Smooth muscle cell of the brain vasculature (primary cell): ENCODE results near the gene ABTB1.
"Not testable (repeated sequence)": the region's sequence is repeated elsewhere in the genome, so short reads cannot be mapped to it uniquely, and the experiment has no call there.

Source experiments
- DNase-seq: peaks from one replicate; pipeline ENCODE4 v3.0.0-alpha.2; 2012; ENCODE audit warnings: low read depth, low spot score

The ABTB1 gene

DNA sequence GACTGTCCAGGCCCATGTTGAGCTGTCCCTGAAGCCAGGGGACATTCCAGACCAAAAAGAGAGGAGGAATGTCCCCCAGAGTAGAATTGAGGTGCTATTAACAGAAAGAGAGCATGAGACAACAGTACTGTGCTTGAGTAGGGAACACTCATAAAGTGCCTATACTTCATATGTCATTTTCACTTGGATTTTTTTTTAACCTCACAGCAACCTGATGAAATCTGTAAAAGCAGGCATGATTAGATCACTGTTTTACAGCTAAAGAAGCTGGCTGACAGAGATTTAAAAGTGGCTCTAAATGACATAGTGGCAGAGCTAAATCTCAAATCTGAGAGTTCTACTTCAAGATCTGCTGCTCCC is 24.9 kb upstream of the ABTB1 start:
- no peak for DNase-seq

DNA sequence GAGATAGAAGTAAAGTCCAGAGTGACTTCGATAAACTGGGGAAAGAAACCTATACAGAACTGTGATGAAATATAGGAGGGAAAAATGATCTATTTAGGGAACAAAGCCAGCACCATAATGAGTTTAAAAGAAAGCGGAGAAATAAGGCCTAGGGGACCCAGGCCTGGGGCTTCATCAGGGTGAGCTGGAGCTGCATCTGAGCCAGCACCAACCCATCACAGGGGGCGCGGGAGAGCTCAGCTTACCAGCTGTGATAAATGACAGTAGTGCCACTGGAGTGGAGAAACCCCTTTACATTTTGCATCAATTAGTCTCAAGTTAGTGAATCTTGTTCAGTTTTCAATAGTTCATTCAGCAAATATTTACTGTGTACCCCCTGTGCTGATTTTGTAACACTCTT is 22.5 kb upstream of the ABTB1 start:
- no peak for DNase-seq

DNA sequence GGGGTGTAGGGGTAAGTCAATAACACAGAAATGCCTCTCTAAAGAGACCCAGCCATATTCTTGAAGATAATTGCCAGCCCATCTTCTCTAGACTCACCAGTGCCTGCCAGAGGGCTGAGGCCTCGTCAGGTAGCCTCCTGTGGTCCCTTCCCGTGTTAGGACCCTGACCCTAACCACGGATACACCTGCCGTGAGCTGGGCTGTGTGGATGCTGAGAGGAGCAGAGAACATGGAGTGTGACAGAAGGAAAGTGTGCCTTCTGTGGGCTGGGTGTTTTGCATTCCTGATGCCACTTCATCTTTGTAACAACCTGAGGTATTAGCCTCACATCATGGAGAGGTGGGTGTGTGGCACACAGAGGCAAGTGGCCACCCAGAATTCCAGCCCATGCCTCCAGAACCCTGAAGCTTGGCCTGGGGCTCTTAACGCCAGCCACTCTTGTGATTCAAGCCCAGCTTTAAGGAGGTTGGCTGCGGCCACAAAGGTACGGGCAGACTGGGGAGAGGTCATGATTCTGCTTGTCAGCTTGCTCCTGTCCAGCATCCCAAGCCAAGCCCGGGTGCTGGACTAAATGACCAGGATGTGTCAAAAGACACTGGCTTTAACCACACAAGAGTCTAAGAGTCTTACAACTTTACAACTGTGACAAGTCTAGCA is 21.1 kb upstream of the ABTB1 start:
- DNase-seq: no peak

DNA sequence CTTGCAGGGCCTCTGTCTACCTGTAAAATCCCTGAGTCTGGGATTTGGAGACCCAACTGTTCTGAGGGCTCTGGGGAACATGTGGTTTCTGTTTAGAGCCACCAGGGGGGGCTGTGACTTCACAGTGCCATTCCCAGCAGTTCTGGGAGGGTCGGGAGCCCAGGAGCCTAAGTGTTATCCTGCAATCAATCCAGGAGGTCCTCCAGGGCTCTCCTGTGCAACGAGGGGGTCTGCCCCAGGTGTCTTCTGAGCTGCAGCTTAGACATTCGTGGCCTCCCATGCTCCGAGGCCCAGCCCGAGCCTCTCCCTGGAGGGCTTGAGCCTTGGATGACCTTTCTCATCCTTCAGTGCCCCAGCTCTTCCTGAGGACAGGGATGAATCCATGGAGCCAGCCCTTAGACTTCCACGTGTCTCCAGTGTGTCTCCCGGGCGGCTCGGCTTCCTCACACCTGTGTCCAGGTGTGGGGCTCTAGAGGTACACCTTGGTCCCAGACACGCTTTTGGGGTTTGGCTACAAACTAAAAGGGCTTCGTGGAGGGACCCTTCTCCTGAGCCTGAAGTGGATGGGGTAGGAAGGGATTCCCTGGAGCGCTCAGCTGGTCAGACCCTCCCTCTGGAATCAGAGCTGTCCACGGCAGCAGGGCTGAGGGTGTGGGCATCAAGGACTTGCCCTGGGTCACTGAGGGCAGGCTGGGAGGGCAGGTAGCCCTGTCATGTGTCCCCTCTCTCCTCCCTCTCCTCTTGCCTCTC is 20.3 kb upstream of the ABTB1 start:
- DNase-seq: peak; percentile 33

DNA sequence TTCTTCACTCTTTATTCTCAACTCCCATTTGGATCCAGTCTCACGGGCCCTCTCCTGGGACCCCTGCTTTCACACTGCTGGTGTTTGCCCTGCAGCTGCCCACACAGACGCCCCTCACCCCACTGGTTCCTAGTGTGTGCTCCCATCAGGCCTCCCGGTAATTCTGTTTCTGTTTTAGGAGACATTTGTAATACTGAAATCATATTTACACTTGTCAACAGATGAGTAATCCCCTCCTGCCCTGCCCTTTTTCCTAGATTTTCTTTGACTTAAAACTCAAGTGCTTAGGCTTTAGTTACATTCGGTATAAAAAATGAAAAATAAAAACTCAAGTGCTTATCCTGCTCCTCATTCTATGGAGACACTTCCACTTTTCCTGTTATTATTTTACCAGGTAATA is 18.4 kb upstream of the ABTB1 start:
- DNase-seq: no peak

DNA sequence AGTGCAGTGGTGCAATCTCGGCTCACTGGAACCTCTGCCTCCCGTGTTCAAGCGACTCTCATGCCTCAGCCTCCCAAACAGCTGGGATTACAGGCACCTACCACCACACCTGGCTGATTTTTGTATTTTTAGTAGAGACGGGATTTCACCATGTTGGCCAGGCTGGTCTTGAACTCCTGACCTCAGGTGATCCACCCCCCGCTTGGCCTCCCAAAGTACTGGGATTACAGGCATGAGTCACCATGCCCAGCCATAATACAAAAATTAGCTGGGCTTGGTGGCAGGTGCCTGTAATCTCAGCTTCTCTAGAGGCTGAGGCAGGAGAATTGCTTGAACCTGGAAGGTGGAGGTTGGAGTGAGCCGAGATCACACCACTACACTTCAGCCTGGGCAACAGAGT is 17.8 kb upstream of the ABTB1 start:
- DNase-seq: not testable (repeated sequence)

DNA sequence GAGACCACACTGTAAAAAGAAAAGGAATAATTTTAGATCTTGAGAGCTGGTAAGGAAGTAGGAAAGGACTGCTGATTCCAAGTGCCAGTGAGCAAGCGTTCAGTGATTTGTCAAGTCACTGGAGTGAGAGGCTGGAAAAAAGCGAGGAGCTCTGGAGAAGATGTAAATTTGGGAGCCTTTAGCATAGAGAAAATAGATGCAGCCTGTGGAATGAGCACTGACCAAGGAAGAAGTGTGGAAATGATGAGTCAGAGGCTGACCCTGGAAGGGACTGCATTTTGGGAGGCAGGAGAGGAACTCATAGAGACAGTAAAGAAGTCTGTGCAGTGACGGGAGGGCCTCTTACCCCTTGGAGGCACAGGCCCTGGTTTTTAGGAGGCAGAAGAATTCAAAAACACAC is 17.1 kb upstream of the ABTB1 start:
- no peak for DNase-seq

DNA sequence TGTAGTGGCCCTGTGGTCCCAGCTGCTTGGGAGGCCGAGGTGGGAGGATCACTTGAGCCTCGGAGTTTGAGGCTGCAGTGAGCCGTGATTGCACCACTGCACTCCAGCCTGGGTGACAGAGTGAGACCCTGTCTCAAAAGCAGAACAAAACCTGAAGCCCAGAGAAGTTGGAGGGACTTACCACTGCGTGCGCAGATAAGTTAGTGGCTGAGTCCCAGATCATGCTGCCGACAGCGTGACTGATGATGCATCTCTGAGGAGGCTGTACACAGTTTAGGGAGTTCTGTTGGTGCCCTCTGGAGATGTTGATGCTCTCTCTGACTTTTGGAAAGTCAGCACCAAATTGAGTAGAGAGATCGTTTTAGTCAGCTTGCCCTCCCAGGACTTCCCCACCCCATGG is 15.8 kb upstream of the ABTB1 start:
- DNase-seq: no peak

DNA sequence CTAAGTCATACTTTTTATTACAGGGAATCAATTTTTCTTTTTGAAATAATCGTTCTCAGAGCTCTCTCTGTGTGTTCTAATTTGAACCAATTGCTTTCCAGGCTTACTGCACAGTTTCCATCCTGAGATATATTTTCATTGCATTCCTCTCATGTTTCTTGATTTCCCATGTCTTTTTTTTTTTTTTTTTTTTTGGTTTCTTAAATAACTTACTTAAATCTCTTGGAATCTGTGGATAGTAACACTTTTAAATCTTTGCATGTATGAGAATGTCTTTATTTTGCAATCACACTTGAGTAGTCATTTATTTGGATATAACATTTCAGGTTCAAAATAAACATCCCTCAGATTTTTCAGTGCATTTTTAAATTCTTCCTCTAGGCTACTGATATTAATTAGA is 14.5 kb upstream of the ABTB1 start:
- no peak for DNase-seq

DNA sequence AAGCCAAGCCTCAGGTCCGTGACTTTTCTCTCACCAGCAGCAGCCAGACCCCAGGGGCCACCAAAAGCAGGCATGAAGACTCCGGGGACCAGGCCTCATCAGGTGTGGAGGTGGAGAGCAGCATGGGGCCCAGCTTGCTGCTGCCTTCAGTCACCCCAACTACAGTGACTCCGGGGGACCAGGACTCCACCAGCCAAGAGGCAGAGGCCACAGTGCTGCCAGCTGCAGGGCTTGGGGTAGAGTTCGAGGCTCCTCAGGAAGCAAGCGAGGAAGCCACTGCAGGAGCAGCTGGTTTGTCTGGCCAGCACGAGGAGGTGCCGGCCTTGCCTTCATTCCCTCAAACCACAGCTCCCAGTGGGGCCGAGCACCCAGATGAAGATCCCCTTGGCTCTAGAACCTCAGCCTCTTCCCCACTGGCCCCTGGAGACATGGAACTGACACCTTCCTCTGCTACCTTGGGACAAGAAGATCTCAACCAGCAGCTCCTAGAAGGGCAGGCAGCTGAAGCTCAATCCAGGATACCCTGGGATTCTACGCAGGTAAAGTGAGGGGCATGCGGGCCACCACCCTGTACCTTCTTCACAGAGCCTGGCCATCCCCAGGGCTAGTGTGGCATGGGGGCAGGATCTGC is 12.0 kb upstream of the ABTB1 start:
- no peak for DNase-seq

DNA sequence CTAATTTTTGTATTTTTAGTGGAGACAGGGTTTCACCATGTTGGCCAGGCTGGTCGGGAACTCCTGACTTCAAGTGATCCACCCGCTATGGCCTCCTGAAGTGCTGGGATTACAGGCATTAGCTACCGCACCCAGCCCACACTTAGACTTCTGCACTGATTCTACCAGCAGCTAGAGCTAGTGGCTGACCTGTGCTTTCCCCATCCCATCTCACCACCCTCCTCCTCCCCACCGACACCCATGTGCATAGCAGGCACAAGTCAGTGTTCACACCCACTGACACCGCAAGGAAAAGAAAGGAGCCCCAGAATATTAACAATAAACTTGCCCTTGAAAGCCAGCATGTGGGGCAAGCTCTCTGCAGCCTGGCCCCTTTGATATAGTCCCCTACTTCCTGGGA is 11.2 kb upstream of the ABTB1 start:
- no peak for DNase-seq

DNA sequence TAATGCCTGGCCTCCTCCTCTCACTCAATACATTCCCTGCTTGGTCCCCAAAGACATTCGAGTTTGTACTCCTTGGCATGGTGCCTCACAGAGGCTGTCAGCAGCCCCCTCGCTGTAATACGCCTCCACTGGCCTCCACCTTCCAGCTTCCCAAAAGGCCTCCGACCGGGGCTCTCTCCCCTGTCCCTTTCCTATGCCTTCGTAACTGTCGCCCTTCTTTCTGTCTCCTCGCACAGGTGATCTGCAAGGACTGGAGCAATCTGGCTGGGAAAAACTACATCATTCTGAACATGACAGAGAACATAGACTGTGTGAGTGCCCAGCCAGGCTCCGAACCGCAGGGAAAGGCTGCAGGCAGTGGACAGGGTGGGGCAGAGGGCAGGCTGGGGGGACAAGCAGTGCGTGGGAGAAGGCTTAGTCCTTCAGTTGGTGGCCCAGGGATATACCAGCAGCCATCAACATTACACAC is 10.7 kb upstream of the ABTB1 start:
- DNase-seq: no peak

DNA sequence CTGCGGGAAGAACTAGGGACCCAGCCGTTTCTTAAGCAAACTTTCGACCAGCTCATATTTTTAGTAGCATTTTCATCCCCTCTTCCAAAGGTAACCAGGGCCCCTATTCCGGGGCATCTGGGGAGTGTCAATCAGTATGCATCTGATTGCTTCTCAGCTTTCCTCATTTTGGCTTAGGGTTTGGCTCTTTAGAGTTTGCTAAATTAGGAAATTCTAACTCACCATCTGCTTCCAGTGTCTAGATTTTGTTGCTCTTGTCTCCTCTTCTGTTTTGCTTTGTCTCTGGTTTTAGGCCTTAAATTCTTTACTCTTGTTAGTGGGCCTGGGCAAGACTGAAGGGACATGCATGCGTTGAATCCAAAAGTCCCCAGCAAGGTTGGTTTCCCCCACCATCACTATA is 9.6 kb upstream of the ABTB1 start:
- no peak for DNase-seq

DNA sequence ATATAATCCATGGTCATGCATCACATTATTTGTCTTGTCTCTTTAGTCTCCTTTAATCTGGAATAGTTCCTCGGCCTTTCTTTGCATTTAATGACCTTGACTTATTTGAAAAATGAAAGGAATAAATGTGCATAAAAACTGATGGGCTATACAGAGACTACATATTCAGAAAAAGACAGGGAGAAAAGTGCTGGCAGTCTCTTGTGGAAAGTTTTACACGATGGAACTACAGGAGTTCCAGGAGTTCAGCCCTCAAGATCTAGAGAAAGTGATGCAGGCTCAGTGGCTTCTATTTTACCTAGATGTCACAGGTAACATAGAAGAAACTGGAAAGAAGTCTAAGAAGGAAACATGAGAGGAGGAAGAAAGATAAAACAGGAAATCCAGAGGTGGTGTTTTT is 7.6 kb upstream of the ABTB1 start:
- no peak for DNase-seq

DNA sequence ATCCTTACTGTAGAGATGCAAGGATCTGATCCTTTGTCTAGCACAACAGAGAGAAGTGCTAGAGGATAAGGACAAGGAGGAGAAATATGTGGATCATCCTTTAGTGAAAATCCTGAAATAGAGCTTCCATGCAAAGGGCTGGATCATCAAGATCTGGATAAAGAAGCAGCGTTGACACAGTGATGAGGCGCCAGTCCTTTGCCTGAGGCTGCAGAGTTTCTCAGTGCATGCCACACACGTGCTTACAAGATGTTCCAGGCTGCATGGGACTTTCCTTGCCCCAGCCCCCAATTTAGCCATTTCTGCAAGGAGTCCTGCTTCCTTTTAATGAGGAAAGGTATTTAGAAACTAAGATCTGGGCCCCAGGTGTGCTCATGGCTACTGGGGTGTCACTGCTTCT is 7.2 kb upstream of the ABTB1 start:
- no peak for DNase-seq

DNA sequence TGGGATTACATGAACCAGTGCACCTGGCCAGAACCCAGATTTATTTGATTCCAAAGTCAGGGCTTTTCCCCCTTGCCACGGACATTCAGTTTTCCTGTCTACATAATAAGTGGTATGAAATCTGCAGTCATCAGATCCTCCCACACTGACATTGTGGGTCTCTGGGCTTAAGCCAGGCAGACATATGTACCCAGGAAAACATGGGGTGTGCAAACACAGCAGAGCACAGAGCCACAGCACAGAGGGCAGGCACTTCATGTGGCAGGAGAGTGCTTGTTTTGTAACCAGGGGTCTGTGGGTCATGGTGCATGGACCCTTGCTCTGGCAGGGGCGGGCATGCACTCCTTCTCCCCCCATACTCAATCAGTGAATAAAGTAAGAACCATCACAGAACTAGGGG is 6.1 kb upstream of the ABTB1 start:
- DNase-seq: no peak

DNA sequence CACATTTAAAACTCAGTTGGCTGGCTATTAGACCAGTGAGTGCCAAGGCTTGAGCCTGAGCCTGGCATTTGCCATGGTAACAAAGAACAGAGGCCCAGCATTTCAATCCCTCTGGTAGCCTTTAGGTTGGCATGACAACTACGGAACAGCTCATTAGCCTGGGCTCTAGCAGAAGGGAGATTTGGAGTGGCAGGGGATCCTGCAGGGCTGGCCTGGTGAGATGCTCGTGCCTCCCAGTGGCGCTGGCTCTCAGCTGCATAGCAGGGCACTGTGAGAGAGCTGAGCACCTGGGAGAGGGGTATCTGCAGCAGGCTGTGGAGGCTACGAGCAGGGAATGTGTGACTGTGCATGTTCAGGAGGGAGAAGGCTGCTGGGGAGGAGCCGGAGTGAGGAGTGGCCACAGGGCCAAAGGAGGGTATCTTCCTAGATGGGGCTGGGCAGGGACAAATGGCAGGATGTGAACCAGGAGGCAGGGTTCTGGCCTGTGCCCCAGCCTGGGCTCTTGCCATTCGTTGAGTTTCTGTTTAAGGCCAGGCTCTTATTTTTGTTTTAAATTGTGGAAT is 5.6 kb upstream of the ABTB1 start:
- no peak for DNase-seq

DNA sequence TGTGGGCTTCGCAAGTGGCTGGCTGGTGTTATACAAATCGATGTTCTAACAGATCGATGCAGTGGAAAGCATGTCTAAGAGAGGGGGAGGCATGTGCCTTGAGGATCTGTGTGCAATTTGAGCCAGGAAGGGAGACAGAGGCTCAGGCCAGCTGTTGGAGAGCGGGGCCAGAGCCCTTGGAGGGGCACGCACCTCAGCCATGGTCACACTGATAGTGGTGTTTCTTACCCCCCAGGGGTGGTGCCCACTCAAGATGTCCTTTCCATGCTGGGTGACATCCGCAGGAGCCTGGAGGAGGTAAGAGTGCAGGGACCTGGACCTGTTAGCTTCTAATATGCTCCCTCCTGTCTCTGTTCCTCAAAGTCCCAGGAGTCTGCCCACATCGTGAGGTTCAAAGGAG is 3.8 kb upstream of the ABTB1 start:
- no peak for DNase-seq

DNA sequence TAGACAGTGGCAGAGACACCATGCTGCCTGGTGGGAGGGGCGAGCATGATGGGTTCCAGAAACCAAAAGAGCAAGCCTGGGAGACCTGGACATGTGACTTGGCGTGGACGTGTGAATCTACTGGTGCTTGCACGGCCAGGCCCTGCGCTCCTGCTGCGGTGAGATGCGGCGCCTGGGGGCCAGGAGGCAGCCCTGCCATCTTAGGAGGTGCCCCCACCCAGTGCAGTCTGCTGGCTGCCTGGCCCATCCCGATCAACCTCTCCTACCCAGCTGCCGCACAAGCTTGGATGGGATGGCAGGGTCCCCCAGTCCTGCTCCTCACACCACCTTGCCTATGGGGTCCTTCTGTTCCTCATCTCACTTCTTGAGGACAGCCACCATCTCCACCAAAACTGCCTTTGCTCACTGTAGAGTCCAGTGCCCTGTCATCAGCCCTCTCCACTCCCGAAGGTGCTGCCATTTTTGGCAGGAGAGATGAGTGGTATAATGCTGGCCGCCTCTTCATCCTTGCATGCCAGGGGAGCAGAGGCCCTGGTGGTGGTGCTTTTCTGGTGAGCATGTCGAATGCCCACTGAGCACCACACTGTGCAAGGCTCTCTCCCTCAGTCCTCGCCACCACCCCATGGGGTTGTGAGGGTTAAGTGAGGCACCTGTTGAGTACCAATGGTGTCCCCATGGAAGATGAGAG is 3.1 kb upstream of the ABTB1 start:
- no peak for DNase-seq

DNA sequence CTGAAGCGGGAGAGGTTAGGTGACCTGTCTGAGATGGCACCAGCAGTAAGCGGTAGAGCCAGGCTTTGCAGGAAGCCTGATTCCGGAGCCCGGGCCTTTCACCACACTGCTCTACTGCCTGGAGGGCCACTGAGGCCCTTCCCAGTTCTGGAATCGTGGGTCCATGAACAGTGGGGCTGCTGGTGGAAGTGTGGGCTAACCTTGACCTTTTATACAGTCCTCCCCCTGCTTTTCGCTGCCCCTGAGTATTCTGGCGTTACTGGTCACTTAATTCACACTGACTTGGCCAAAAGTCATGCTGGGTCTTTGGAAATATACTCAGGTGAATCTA is 2.6 kb upstream of the ABTB1 start:
- no peak for DNase-seq

DNA sequence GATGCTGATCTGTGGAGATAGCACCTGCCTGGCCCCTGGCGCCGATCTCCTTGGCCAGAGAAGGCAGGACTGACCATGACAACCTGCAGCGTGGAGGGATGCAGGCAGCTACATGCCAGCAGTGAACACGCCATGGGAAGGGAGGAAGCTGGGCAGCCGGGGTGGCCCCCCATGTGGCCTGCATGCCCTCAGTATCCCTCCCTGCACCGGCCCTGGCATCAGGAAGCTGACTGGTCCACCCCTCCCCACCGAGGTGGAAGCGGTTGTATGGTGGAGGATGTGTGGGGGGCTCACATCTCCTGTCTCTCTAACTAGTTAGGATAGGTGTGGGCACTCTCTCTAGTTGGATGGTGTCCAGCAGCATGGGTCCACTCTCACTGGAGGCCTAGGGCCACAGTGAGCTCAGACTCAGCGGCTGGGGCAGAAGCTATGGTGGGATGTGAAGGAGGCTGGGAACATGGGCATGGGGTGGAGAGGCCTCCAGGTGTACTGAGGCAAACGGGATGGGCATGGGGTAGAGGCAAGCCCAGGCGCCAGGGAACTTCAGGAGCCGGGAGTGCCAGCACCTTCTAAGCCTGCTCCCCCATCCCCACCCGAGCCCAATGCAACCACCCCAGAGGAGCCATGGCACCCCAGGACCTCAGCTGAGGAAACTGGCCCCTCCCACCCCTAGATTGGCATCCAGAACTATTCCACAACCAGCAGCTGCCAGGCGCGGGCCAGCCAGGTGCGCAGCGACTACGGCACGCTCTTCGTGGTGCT is 1.8 kb upstream of the ABTB1 start:
- DNase-seq: no peak
